DND-41 (cell line): Measurements from ENCODE around the gene IER3.

Experiments
- ATAC-seq: fragments of 200-7000 bp; cut with Tn5 transposase; 3 replicates; pipeline ENCODE4 v1.9.1; 2021; ENCODE audit warnings: low read depth; ENCODE audit not compliant: insufficient read depth
- DNase-seq: peaks from one replicate; pipeline ENCODE4 v3.0.0-alpha.2; 2020
- H2AFZ ChIP-seq: 2 replicates; pipeline ENCODE4 v1.6.0; 2012; ENCODE audit warnings: low read depth, low read length
- H3K27ac ChIP-seq: 2 replicates; pipeline ENCODE4 v1.5.1; 2012; ENCODE audit warnings: low read length, inconsistent platforms
- H3K27me3 ChIP-seq: fragments of 200-600 bp; sonication (generic); 2 replicates; pipeline ENCODE4 v1.6.0; 2012; ENCODE audit warnings: low read length, mild to moderate bottlenecking, inconsistent platforms; ENCODE audit not compliant: insufficient read depth, poor library complexity
- H3K36me3 ChIP-seq: 2 replicates; pipeline ENCODE4 v1.5.1; 2012; ENCODE audit warnings: low read length, inconsistent platforms; ENCODE audit not compliant: insufficient read depth
- H3K4me1 ChIP-seq: 2 replicates; pipeline ENCODE4 v1.5.1; 2012; ENCODE audit warnings: mild to moderate bottlenecking, low read length; ENCODE audit not compliant: insufficient read depth
- H3K4me2 ChIP-seq: 2 replicates; pipeline ENCODE4 v1.6.0; 2012; ENCODE audit warnings: mild to moderate bottlenecking, moderate library complexity, low read length, inconsistent platforms; ENCODE audit not compliant: insufficient read depth
- H3K4me3 ChIP-seq, 2 experiments: fragments of 200-600 bp in 1 of 2; shearing (Covaris generic) in 1 of 2; 2 replicates each; pipeline ENCODE4 v1.5.1; 2012 to 2016; ENCODE audit warnings: inconsistent platforms in 2 of 2, low read length in 2 of 2, mild to moderate bottlenecking in 2 of 2, low read depth in 1 of 2, moderate library complexity in 1 of 2
- H3K79me2 ChIP-seq: 2 replicates; pipeline ENCODE4 v1.6.0; 2012; ENCODE audit warnings: low read length, inconsistent platforms; ENCODE audit not compliant: insufficient read depth
- H3K9ac ChIP-seq: 2 replicates; pipeline ENCODE4 v1.6.0; 2012; ENCODE audit warnings: low read depth, mild to moderate bottlenecking, inconsistent platforms, low read length, moderate library complexity
- H3K9me3 ChIP-seq: 2 replicates; pipeline ENCODE4 v1.5.1; 2012; ENCODE audit warnings: low read length, moderate library complexity, mild to moderate bottlenecking, inconsistent platforms; ENCODE audit not compliant: insufficient read depth, severe bottlenecking
- H4K20me1 ChIP-seq: 2 replicates; pipeline ENCODE4 v1.6.0; 2012; ENCODE audit warnings: low read length; ENCODE audit not compliant: insufficient read depth
- EZH2 ChIP-seq: IDR thresholded peaks from 3 replicates; pipeline ENCODE4 v1.6.1; 2012; ENCODE audit warnings: borderline replicate concordance, low read depth, mild to moderate bottlenecking, moderate library complexity, low read length, inconsistent platforms; ENCODE audit not compliant: severe bottlenecking
- TF ChIP-seq, protein P1 (sequence below): IDR thresholded peaks from 2 replicates; pipeline ENCODE4 v1.5.1; 2012; ENCODE audit warnings: borderline replicate concordance, low read length, moderate library complexity, mild to moderate bottlenecking; ENCODE audit not compliant: poor library complexity, severe bottlenecking; ENCODE audit errors: extremely low read depth

Gene IER3

DNA sequence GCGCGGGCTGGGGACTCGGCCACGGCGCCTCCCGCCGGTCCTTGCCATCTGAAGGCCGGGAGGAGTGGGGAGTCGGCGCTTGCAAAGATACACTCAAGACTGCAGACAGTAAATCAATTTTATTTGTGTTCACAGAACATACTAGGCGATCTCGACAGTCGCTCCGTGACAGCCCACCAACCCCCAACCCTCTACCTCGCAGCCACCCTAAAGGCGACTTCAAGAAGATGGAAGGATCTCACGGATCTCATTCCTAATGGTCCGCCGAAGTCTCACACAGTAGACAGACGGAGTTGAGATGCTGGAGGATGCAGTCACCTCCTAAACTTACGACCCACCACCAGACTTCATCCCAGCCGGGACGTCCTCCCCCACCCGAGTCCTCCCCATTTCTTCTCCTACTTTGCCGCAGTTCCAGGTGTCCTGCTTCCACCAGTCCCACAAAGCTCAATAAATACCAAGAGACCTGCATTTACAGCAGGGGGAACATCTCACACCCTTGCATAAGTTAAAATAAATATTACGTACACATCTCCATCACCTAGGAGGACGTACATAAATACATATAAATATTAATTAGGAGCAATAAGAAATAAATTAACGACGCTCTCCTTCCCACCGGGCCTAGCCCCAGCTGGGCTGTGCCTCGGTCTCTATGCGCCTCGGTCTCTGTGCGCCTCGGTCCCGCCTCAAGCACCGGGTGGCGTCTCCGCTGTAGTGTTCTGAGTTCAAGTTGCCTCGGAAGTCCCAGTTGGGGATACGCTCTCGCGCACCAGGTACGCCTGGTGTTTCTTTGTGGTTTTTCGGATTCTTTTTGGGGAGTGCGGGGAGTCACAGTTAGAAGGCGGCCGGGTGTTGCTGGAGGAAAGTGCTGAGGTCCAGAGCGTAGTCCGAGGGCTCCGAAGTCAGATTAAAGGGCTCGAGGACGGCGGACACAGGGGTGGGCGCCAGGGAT lies 971 bp downstream of the IER3 start:
- Histone ChIP-seq H3K79me2 (peaks cover 31% of the 10 kb centered on the region), H3K4me3 (peak overlapping the region; percentile 68 to 92; a peak in 3 of 4 replicates), H3K27ac (peak overlapping the region; percentile 73), H3K27me3 (peaks cover 17% of the 10 kb centered on the region), H4K20me1 (peaks cover 9% of the 10 kb centered on the region; the same call in 1 of the 2 replicates), H2AFZ (peak overlapping the region; percentile 66), H3K9ac (peak overlapping the region; percentile 73), H3K9me3 (no peaks in the 10 kb centered on the region), H3K4me2 (peak overlapping the region; percentile 77), H3K36me3 (peaks cover 24% of the 10 kb centered on the region), H3K4me1 (peaks cover 64% of the 10 kb centered on the region)
- DNase-seq (peak; percentile 58), ATAC-seq (peak; percentile 47)
- peak; percentile 42 for TF ChIP-seq EZH2
- TF ChIP-seq, protein P1, sequence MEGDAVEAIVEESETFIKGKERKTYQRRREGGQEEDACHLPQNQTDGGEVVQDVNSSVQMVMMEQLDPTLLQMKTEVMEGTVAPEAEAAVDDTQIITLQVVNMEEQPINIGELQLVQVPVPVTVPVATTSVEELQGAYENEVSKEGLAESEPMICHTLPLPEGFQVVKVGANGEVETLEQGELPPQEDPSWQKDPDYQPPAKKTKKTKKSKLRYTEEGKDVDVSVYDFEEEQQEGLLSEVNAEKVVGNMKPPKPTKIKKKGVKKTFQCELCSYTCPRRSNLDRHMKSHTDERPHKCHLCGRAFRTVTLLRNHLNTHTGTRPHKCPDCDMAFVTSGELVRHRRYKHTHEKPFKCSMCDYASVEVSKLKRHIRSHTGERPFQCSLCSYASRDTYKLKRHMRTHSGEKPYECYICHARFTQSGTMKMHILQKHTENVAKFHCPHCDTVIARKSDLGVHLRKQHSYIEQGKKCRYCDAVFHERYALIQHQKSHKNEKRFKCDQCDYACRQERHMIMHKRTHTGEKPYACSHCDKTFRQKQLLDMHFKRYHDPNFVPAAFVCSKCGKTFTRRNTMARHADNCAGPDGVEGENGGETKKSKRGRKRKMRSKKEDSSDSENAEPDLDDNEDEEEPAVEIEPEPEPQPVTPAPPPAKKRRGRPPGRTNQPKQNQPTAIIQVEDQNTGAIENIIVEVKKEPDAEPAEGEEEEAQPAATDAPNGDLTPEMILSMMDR = peak; percentile 1

DNA sequence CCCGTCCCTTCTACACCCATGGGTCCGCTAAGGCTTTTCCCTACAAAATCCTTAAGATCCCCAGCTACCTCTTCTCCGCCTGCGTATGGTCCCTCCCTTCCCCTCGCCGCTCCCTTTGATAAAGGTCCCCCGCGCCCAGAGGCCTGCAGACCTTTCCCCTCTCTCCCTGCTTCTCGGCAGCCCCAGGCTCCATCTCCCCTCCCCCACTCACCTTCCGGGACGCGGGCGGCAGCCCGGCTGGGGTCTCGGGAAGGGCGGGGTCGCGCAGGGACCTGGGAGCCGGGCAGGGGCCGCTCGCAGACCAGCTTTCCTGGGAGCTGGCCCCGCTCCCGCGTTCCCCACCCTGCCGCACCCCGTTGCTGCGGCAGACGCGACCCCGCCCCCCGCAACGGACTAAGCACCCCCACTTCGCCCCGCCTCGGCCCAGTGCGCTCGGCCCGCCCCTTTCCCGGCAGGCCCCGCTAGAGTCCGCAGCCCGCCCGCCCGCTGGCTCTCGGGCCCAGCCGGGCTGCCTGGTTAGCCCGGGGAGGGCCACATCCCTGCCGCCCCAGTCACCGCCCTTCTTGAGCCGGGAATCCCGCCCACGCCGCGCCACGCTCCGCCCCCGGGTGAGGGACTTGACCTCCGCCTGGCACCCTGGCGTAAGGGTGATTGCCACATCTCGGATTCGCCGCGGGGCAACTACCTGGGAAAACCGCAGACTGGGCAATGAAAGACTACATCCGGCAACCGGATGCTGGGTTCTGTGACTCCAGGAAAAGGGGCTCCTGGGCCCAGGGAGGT lies 1.8 kb downstream of the IER3 start, which contains the start of gene FLOT1:
FLOT1 (minus strand) TSS at position 372 of the 783 bp plus-strand sequence. CDS start 498 bp downstream, outside the sequence.
- DNase-seq (peak; percentile 87), ATAC-seq (peak; percentile 56)
- Histone ChIP-seq H3K27me3 (peaks cover 17% of the 10 kb centered on the region), H2AFZ (peak within 1 kb of the TSS; percentile 77), H3K9me3 (no peaks in the 10 kb centered on the region), H4K20me1 (peaks cover 9% of the 10 kb centered on the region; the same call in 1 of the 2 replicates), H3K79me2 (peaks cover 31% of the 10 kb centered on the region), H3K27ac (peak within 1 kb of the TSS; percentile 73), H3K4me3 (peak within 1 kb of the TSS; percentile 68 to 92; a peak in 3 of 4 replicates), H3K4me2 (peak within 1 kb of the TSS; percentile 77), H3K9ac (peak within 1 kb of the TSS; percentile 73), H3K4me1 (peaks cover 68% of the 10 kb centered on the region), H3K36me3 (peaks cover 29% of the 10 kb centered on the region)
- TF ChIP-seq EZH2 = peak; percentile 42
- TF ChIP-seq, protein P1 = no peak

GRCh38 chr6:30741789-30742315 lies 2.5 kb downstream of the IER3 start:
- peak overlapping the region; percentile 77 for H3K4me2 ChIP-seq
- peak; percentile 4 for ATAC-seq
- H3K27me3 ChIP-seq = peaks cover 17% of the 10 kb centered on the region
- no peaks in the 10 kb centered on the region for H3K9me3 ChIP-seq
- peaks cover 31% of the 10 kb centered on the region for H3K36me3 ChIP-seq
- peak overlapping the region; percentile 73 for H3K27ac ChIP-seq
- peaks cover 75% of the 10 kb centered on the region for H3K4me1 ChIP-seq
- peaks cover 9% of the 10 kb centered on the region; the same call in 1 of the 2 replicates for H4K20me1 ChIP-seq
- H3K79me2 ChIP-seq = peaks cover 34% of the 10 kb centered on the region
- TF ChIP-seq EZH2 = no peak
- TF ChIP-seq, protein P1 = no peak
- H3K9ac ChIP-seq = peak overlapping the region; percentile 73
- peak overlapping the region; percentile 77 for H2AFZ ChIP-seq
- peak overlapping the region; percentile 68 to 92; a peak in 3 of 4 replicates for H3K4me3 ChIP-seq
- DNase-seq = no peak
